K562 (cell line): ENCODE data around the gene ADRA2A. TPM values are rescaled to one million over a fixed set of nuclear protein-coding genes. Genes with fewer than 3 reads are reported as not detected.

Experiments used
- ATAC-seq: fragments of 200-7000 bp; cut with Tn5 transposase; 3 replicates; pipeline ENCODE4 v1.9.1; 2020; ENCODE audit warnings: moderate library complexity
- BruUV-seq: library from RNA; stranded (reverse); fragments of 400-500 nt; replicated peaks from 2 replicates; lab custom pipeline; 2021; lab: Mats Ljungman, UMichigan
- CTCF ChIA-PET: fragments of 300-600 bp; formaldehyde crosslinking; extraction: SDS; loops from one replicate; lab custom pipeline; 2021; ENCODE audit warnings: low intra/inter-chr PET ratio; lab: Yijun Ruan, JAX
- POLR2A ChIA-PET: fragments of 300-600, 350-650 bp; sonication (Branson Sonifier 250); formaldehyde crosslinking; extraction: SDS; loops from one replicate; lab custom pipeline; 2021; ENCODE audit warnings: antibody characterized with exemption, inconsistent platforms; lab: Yijun Ruan, JAX
- DNase-seq, 4 experiments: peaks; one replicate each; pipeline versions ENCODE4 v3.0.0 to v3.0.0-alpha.2; 2011 to 2018; ENCODE audit warnings: low spot score in 3 of 4, mixed read lengths in 3 of 4; ENCODE audit errors: extremely low read depth in 1 of 4
- FAIRE-seq: peaks from 2 replicates; lab custom pipeline; 2011; peaks lifted over from hg19 to GRCh38; lab: Jason Lieb, UNC
- H2AFZ ChIP-seq: 2 replicates; pipeline ENCODE4 v1.6.0; 2011; ENCODE audit warnings: low read depth, low read length, control low read depth, inconsistent platforms
- H3K27ac ChIP-seq: fragments of 200-600 bp; 3 replicates; pipeline ENCODE4 v1.8.0; 2011; ENCODE audit warnings: low read depth, mild to moderate bottlenecking, control low read depth, inconsistent platforms, low read length, moderate library complexity, mixed read lengths; ENCODE audit errors: extremely low read depth
- H3K27me3 ChIP-seq, 2 experiments: fragments of 300-600 bp in 1 of 2; 2 replicates in 1 of 2; 3 replicates in 1 of 2; pipeline versions ENCODE4 v1.6.0 to v1.8.0; 2011; ENCODE audit warnings: inconsistent platforms in 2 of 2, low read length in 2 of 2, mild to moderate bottlenecking in 1 of 2, mixed read lengths in 1 of 2, moderate library complexity in 1 of 2; ENCODE audit not compliant: control insufficient read depth in 2 of 2, insufficient read depth in 2 of 2
- H3K36me3 ChIP-seq: fragments of 300-600 bp; 3 replicates; pipeline ENCODE4 v1.8.0; 2011; ENCODE audit warnings: mild to moderate bottlenecking, low read length, inconsistent platforms; ENCODE audit not compliant: control insufficient read depth, insufficient read depth
- H3K4me1 ChIP-seq, 2 experiments: fragments of 200-600 bp in 1 of 2; replicated peaks in 1 of 2; 2 replicates in 1 of 2; 3 replicates in 1 of 2; pipeline versions ENCODE4 v1.5.1 to v1.8.0; 2011; ENCODE audit warnings: inconsistent platforms in 2 of 2, low read length in 2 of 2, mild to moderate bottlenecking in 1 of 2, mixed read lengths in 1 of 2, moderate library complexity in 1 of 2; ENCODE audit not compliant: control insufficient read depth in 2 of 2, insufficient read depth in 2 of 2
- H3K4me2 ChIP-seq: 2 replicates; pipeline ENCODE4 v1.6.1; 2011; ENCODE audit warnings: low read length, control low read depth, inconsistent platforms, mixed read lengths; ENCODE audit not compliant: insufficient read depth
- H3K4me3 ChIP-seq: fragments of 200-600 bp; sonication (generic), shearing (Covaris generic); 2 replicates; pipeline ENCODE4 v1.5.1; 2016; ENCODE audit warnings: control low read depth, inconsistent platforms
- H3K79me2 ChIP-seq: fragments of 200-600 bp; 3 replicates; pipeline ENCODE4 v1.8.0; 2011; ENCODE audit warnings: low read length, inconsistent platforms; ENCODE audit not compliant: control insufficient read depth, insufficient read depth
- H3K9ac ChIP-seq, 2 experiments: 2 replicates each; pipeline versions ENCODE4 v1.6.0 to v1.6.1; 2011; ENCODE audit warnings: low read depth in 2 of 2, low read length in 2 of 2, control low read depth in 1 of 2, inconsistent platforms in 1 of 2, mild to moderate bottlenecking in 1 of 2, mixed read lengths in 1 of 2; ENCODE audit not compliant: insufficient read depth in 1 of 2
- H3K9me1 ChIP-seq: one replicate; pipeline ENCODE4 v1.6.0; 2011; ENCODE audit warnings: inconsistent platforms, mild to moderate bottlenecking, low read length, moderate library complexity; ENCODE audit not compliant: control insufficient read depth, insufficient read depth
- H3K9me3 ChIP-seq: replicated peaks from 2 replicates; pipeline ENCODE4 v1.5.1; 2011; ENCODE audit warnings: low read depth, low read length, inconsistent platforms; ENCODE audit not compliant: control insufficient read depth, insufficient read depth
- H4K20me1 ChIP-seq: replicated peaks from 2 replicates; pipeline ENCODE4 v1.6.1; 2011; ENCODE audit warnings: low read length, inconsistent platforms, mixed read lengths; ENCODE audit not compliant: control insufficient read depth, insufficient read depth
- ADNP ChIP-seq: fragments of 200-800 bp; sonication (Bioruptor generic); IDR thresholded peaks from 2 replicates; pipeline ENCODE4 v1.6.1; 2016; ENCODE audit warnings: missing genetic modification characterization, missing compliant biosample characterization
- ATF6 ChIP-seq: sonication (generic); formaldehyde crosslinking; IDR thresholded peaks from 2 replicates; pipeline ENCODE4 v1.4.0; 2020; ENCODE audit warnings: mild to moderate bottlenecking, missing genetic modification reagents
- BRD4 ChIP-seq: fragments of 200-600 bp; sonication (generic); IDR thresholded peaks from 2 replicates; pipeline ENCODE4 v1.6.1; 2017; ENCODE audit warnings: inconsistent platforms
- HMG20A ChIP-seq: fragments of 450-650 bp; formaldehyde crosslinking; conservative IDR thresholded peaks from 2 replicates; pipeline ENCODE4 v1.4.0; 2020; ENCODE audit warnings: mild to moderate bottlenecking, mixed read lengths
- HNRNPUL1 ChIP-seq: fragments of 200-400 bp; formaldehyde crosslinking; IDR thresholded peaks from 2 replicates; pipeline ENCODE4 v1.6.1; 2017; ENCODE audit warnings: low read length
- MEF2D ChIP-seq: conservative IDR thresholded peaks from 2 replicates; pipeline ENCODE4 v1.6.1; 2016; ENCODE audit warnings: low read depth, missing genetic modification characterization, missing compliant biosample characterization
- NCOA1 ChIP-seq: fragments of 450-650 bp; IDR thresholded peaks from 2 replicates; pipeline ENCODE4 v1.6.1; 2016; ENCODE audit warnings: low read depth
- SLC30A9 ChIP-seq: fragments of 250-450 bp; sonication (Bioruptor Pico); IDR thresholded peaks from 2 replicates; pipeline ENCODE4 v1.8.0; 2022; ENCODE audit warnings: mild to moderate bottlenecking, moderate library complexity
- ZBTB33 ChIP-seq: sonication (generic); formaldehyde crosslinking; IDR thresholded peaks from 2 replicates; pipeline ENCODE4 v1.8.1; 2023; ENCODE audit warnings: mild to moderate bottlenecking, missing genetic modification reagents
- ZBTB43 ChIP-seq: sonication (generic); formaldehyde crosslinking; IDR thresholded peaks from 2 replicates; pipeline ENCODE4 v1.8.0; 2023; ENCODE audit warnings: mild to moderate bottlenecking, missing genetic modification reagents
- ZKSCAN3 ChIP-seq: fragments of 250-450 bp; sonication (Bioruptor Pico); IDR thresholded peaks from 2 replicates; pipeline ENCODE4 v1.4.0; 2020
- ZNF398 ChIP-seq: fragments of 250-450 bp; sonication (Bioruptor Pico); IDR thresholded peaks from 2 replicates; pipeline ENCODE4 v1.8.0; 2021; ENCODE audit warnings: moderate library complexity, mild to moderate bottlenecking, inconsistent platforms
- ZNF740 ChIP-seq, 3 experiments: fragments of 200-800 bp in 1 of 3; sonication (Bioruptor generic) in 1 of 3; sonication (generic) in 1 of 3; formaldehyde crosslinking in 1 of 3; IDR thresholded peaks; 2 replicates each; pipeline versions ENCODE4 v1.6.1 to v1.8.0; 2016 to 2022; ENCODE audit warnings: mild to moderate bottlenecking in 2 of 3, missing compliant biosample characterization in 2 of 3, missing genetic modification characterization in 2 of 3, missing genetic modification reagents in 1 of 3
- WGBS: fragments of 100-300 bp; shearing (Covaris generic); methylation state at CpG from one replicate; pipeline ENCODE4 v1.1.6; 2016; ENCODE audit warnings: low coverage, mixed read lengths; ENCODE audit not compliant: insufficient coverage; ENCODE audit errors: missing lambda C conversion rate; 5-methylcytosine and 5-hydroxymethylcytosine counted together
- in situ Hi-C: fragments of 300-500 bp; cut with MboI; formaldehyde crosslinking; loops from 4 replicates; pipeline ENCODE4 v1.15.0; 2018; ENCODE audit warnings: inconsistent platforms, mixed read lengths
- intact Hi-C: fragments of 100-400 bp; cut with micrococcal nuclease; formaldehyde crosslinking; loops from 2 replicates; pipeline ENCODE4 v1.14.2; 2022
- polyA plus RNA-seq, 8 experiments: library from polyadenylated mRNA; depleted of rRNA in 4 of 8; stranded (reverse) in 5 of 8; unstranded in 3 of 8; fragments of >200 nt; fragmentation: Nextera tagmentation in 2 of 8; fragmentation: Illumina TruSeq in 1 of 8; extraction: Ambion mirVana in 2 of 8; extraction: Trizol in 1 of 8; gene quantifications; 2 replicates each; pipeline versions ENCODE4 v1.2.1 to v1.2.3, GENCODE V29; 2011 to 2014; ENCODE audit warnings: inconsistent platforms in 1 of 8, missing spikeins in 1 of 8
- total RNA-seq, 7 experiments: library from RNA; depleted of rRNA in 6 of 7; stranded (reverse); fragments of >200 nt in 6 of 7; fragmentation: Illumina TruSeq in 2 of 7; extraction: Trizol in 2 of 7; gene quantifications; 2 replicates each; pipeline versions ENCODE4 v1.2.1 to v1.2.3, GENCODE V29; 2011 to 2021; ENCODE audit warnings: low replicate concordance in 1 of 7

ADRA2A gene
- total and polyA plus RNA-seq, 9 of the 15 experiments (the other 6 are each of a cell fraction or from before 2014, with no cell fraction given): not detected

GRCh38 chr10:111100198-111100597 is 23.4 kb downstream of the ADRA2A start (continued):
- TF ChIP-seq HNRNPUL1: no peak

GRCh38 chr10:111101796-111102195 is 25.0 kb downstream of the ADRA2A start:
- Histone ChIP-seq H3K27me3 (peaks cover 0 to 30% of the 10 kb centered on the region in 2 experiments; a peak in 3 of 5 replicates), H3K36me3 (no peaks in the 10 kb centered on the region), H3K4me1 (no peaks in the 10 kb centered on the region; a peak in 1 of 5 replicates), H2AFZ (no peak overlapping the region), H3K79me2 (no peaks in the 10 kb centered on the region), H4K20me1 (no peaks in the 10 kb centered on the region), H3K9me1 (no peaks in the 10 kb centered on the region), H3K9me3 (no peaks in the 10 kb centered on the region), H3K27ac (no peak overlapping the region), H3K4me3 (no peak overlapping the region), H3K9ac (no peak overlapping the region), H3K4me2 (no peak overlapping the region)
- WGBS: 0% methylated on average over 3 of the region's 4 CpGs
- CTCF ChIA-PET: no interaction called here
- intact Hi-C loops (no loop called here), in situ Hi-C loops (no loop called here)
- DNase-seq (no peak), ATAC-seq (no peak), FAIRE-seq (no peak)
- no TSS peak for BruUV-seq
- POLR2A ChIA-PET: interaction anchor here (1.1 kb wide), 1 partner anchor 17 kb away, joined by 4 read pairs; no protein-coding TSS in a partner anchor
- TF ChIP-seq ADNP (tag) (no peak), ATF6 (CRISPR knock-in tag) (no peak), ZBTB33 (CRISPR knock-in tag) (no peak), BRD4 (no peak), HMG20A (no peak), ZNF398 (CRISPR knock-in tag) (no peak), MEF2D (tag) (no peak), NCOA1 (no peak), SLC30A9 (CRISPR knock-in tag) (no peak), ZBTB43 (CRISPR knock-in tag) (no peak), ZNF740 (CRISPR knock-in tag; IDR thresholded peaks at IDR 0.05) (no peak), ZNF740 (tag; IDR thresholded peaks at IDR 0.05) (no peak), ZKSCAN3 (CRISPR knock-in tag) (no peak)
